Mesothelial cell of epicardium (in vitro differentiated cells): Measurements from ENCODE around the gene PAX8. TPM values are rescaled to one million over a fixed set of nuclear protein-coding genes. Genes with fewer than 3 reads are reported as not detected.

ENCODE experiments used
- DNase-seq, 2 experiments: peaks; one replicate each; pipeline ENCODE4 v3.0.0; 2021; ENCODE audit warnings: low spot score in 2 of 2; ENCODE audit not compliant: unreplicated experiment in 2 of 2
- H3K27ac Mint-ChIP-seq: 2 replicates; pipeline ENCODE4 v1.8.0; 2021; ENCODE audit warnings: mixed read lengths
- H3K27me3 Mint-ChIP-seq: 2 replicates; pipeline ENCODE4 v1.8.0; 2021; ENCODE audit warnings: low read depth, mixed read lengths
- H3K36me3 Mint-ChIP-seq: 2 replicates; pipeline ENCODE4 v1.8.0; 2021; ENCODE audit warnings: mixed read lengths
- H3K4me1 Mint-ChIP-seq: 2 replicates; pipeline ENCODE4 v1.8.0; 2021; ENCODE audit warnings: mixed read lengths
- H3K4me3 Mint-ChIP-seq: 2 replicates; pipeline ENCODE4 v1.8.0; 2021; ENCODE audit warnings: mild to moderate bottlenecking, moderate library complexity, mixed read lengths
- H3K9me3 Mint-ChIP-seq: 2 replicates; pipeline ENCODE4 v1.8.0; 2021; ENCODE audit warnings: mixed read lengths
- total RNA-seq: library from RNA; stranded (reverse); gene quantifications from 3 replicates; pipeline ENCODE4 v1.2.1, GENCODE V29; 2021
- TF ChIP-seq, protein P1 (sequence below): fragments of 200-600 bp; sonication (generic); IDR thresholded peaks from one replicate; pipeline ENCODE4 v1.5.0; 2021; ENCODE audit warnings: antibody characterized with exemption; ENCODE audit not compliant: unreplicated experiment

Gene PAX8
- total RNA-seq, 1 donor from 2014 or later, result 0.13 TPM

DNA sequence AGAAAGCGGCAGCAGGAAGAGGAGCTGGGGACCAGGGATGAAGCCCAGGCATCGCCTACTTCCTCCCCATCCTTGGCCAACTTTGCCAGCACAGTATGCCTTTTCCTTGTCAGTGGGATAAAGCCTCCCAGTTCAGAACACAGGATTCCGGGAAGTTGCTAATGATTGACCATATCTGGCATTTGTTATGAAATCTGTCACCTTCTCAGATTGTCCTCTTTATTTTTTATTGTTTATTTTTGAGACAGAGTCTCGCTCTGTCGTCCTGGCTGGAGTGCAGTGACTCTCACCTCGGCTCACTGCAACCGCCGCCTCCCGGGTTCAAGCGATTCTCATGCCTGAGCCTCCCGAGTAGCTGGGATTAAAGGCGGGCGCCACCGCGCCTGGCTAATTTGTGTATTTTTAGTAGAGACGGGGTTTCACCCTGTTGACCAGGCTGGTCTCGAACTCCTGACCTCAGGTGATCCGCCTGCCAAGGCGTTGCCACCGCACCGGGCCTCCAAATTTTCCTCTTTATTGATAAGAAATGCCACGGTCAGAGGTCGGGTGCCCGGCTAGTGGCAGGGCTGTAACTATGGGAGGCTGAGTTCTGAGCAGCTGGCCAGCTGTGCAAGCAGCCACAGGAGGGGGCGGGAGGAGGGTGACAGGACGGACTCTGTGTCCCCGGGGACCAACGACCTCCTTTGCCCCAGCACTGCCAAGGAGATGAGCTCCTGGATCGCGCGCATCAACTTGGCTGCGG is 80.5 kb downstream of the PAX8 start:
- DNase-seq, result no peak
- Mint-ChIP-seq H3K27ac (no peak overlapping the region), H3K4me3 (peak overlapping the region; percentile 73), H3K4me1 (peaks cover 3% of the 10 kb centered on the region), H3K9me3 (no peaks in the 10 kb centered on the region), H3K36me3 (no peaks in the 10 kb centered on the region), H3K27me3 (no peaks in the 10 kb centered on the region)
- TF ChIP-seq, protein P1, sequence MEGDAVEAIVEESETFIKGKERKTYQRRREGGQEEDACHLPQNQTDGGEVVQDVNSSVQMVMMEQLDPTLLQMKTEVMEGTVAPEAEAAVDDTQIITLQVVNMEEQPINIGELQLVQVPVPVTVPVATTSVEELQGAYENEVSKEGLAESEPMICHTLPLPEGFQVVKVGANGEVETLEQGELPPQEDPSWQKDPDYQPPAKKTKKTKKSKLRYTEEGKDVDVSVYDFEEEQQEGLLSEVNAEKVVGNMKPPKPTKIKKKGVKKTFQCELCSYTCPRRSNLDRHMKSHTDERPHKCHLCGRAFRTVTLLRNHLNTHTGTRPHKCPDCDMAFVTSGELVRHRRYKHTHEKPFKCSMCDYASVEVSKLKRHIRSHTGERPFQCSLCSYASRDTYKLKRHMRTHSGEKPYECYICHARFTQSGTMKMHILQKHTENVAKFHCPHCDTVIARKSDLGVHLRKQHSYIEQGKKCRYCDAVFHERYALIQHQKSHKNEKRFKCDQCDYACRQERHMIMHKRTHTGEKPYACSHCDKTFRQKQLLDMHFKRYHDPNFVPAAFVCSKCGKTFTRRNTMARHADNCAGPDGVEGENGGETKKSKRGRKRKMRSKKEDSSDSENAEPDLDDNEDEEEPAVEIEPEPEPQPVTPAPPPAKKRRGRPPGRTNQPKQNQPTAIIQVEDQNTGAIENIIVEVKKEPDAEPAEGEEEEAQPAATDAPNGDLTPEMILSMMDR, result no peak

DNA sequence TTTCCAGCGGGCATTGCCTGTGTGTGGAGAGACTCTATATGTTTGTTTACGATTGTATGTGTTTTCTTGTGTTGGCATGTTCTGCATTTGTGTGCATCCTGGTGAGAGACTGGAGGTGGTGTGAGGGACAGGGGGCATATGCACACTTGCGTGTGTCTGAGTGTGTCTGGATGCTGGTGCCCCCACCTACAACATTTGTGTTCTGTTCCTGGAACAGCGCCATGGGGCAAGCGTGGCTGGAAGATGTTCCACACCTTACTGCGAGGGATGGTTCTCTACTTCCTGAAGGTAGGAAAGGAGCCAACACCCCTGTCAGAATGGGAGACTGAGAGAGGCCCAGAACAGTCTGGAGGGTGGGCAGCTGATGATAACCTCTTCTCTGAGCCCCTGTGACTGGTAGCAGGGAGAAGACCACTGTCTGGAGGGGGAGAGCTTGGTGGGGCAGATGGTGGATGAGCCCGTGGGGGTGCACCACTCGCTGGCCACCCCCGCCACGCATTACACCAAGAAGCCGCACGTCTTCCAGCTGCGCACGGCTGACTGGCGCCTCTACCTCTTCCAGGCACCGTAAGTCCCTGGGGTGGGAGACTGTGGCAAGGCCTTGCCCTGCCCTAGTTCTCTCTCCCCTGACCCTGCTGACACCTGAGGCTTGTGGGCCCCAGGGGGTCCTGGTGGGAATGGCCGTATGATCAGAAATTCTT is 81.2 kb downstream of the PAX8 start:
- TF ChIP-seq, protein P1, result no peak
- H3K27ac Mint-ChIP-seq, result no peak overlapping the region
- H3K36me3 Mint-ChIP-seq, result no peaks in the 10 kb centered on the region
- no peaks in the 10 kb centered on the region for H3K27me3 Mint-ChIP-seq
- peaks cover 3% of the 10 kb centered on the region for H3K4me1 Mint-ChIP-seq
- no peak for DNase-seq
- peak overlapping the region; percentile 73 for H3K4me3 Mint-ChIP-seq
- no peaks in the 10 kb centered on the region for H3K9me3 Mint-ChIP-seq

DNA sequence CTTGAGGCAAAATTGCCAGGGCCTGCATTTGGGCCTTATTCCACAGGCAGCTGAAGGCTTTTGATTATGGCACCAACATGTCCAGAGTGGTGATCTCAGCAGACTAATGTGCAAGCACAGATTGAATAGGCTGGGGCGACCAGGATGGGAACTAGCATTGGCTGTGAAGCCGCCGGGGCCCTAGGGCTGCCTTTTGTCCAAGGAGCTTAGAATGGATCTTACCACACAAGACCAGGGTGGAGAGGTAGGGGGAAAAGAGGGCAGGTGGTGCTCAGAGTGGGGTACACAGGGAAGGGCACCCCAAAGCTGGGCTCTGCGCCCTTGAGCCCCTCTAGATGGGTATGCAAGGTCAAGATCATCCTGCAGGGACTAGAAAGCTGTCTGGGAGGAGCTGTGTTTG is 81.9 kb downstream of the PAX8 start:
- Mint-ChIP-seq H3K36me3 (no peaks in the 10 kb centered on the region), H3K27ac (no peak overlapping the region), H3K9me3 (no peaks in the 10 kb centered on the region), H3K27me3 (no peaks in the 10 kb centered on the region), H3K4me3 (peak overlapping the region; percentile 73), H3K4me1 (peaks cover 3% of the 10 kb centered on the region)
- TF ChIP-seq, protein P1, result no peak
- DNase-seq, result no peak

DNA sequence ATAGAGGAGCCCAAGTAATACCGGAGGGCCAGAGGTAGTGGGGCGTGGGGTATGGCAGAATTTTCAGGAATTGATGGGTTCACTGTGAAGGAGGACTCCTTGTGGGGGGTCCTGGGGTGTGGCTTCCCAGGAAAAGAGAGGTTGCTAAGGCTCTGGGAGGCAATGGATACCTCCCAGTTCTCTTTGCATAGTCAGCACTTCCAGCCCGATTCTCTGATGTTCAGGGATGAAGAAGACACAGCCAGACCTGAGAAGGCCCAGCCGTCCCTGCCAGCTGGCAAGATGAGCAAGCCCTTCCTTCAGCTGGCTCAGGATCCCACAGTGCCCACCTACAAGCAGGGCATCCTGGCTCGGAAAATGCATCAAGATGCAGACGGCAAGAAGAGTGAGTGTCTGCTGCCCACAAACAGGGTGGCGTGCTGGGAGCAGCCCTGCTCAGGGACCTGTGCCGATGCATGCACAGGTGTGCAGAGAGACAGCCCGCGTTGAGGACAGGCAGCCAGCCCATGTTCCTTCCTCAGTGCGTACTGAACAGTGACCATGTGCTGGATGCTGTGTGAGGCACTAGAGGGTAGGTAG is 82.7 kb downstream of the PAX8 start:
- no peaks in the 10 kb centered on the region for H3K36me3 Mint-ChIP-seq
- H3K4me3 Mint-ChIP-seq, result no peak overlapping the region

DNA sequence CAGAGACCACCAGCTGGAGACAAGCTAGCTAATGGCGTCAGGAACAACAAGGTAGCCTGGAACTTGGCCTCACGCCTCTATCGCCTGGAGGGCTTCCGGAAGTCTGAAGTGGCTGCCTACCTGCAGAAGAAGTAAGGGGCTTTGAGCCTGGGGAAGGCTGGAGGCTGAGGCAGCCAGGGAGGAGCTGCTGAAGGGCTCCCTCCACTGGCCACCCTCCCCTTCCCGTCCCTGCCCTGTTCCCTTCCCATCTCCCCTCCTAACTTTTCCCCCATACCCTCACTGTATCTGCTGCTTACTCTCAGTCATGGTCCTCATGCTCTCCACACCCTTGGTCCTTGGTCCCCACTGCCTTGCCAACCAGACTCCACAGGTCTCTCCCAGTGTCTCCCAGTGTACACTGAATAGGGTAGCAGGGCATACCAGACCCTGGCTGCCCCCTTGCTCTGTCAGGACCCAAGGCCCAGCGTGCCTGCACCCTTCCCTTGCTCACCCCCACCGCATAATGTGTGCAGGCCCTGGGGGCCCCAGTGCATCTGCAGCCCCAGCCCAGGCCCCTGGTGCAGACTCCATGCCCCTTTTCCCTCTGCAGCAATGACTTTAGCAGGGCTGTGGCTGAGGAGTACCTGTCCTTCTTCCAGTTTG is 86.1 kb downstream of the PAX8 start:
- no peak for DNase-seq
- Mint-ChIP-seq H3K4me3 (no peak overlapping the region), H3K27ac (no peak overlapping the region), H3K27me3 (no peaks in the 10 kb centered on the region), H3K9me3 (no peaks in the 10 kb centered on the region), H3K4me1 (no peaks in the 10 kb centered on the region), H3K36me3 (peaks cover 2% of the 10 kb centered on the region)
- TF ChIP-seq, protein P1, result no peak

More for the DNA sequence above, 82.7 kb downstream of the PAX8 start:
- Mint-ChIP-seq H3K9me3 (no peaks in the 10 kb centered on the region), H3K4me1 (peaks cover 3% of the 10 kb centered on the region), H3K27ac (no peak overlapping the region), H3K27me3 (no peaks in the 10 kb centered on the region)
- TF ChIP-seq, protein P1, result no peak
- DNase-seq, result no peak
